NCI-H1930 (cell line): ENCODE data around the gene FBLN1.
"Not testable (repeated sequence)": the region's sequence is repeated elsewhere in the genome, so short reads cannot be mapped to it uniquely, and the experiment has no call there.

Source experiments
- DNase-seq, 2 experiments: peaks; one replicate each; lab custom pipeline; 2025; lab: John Stamatoyannopoulos, UW

FBLN1 gene

DNA sequence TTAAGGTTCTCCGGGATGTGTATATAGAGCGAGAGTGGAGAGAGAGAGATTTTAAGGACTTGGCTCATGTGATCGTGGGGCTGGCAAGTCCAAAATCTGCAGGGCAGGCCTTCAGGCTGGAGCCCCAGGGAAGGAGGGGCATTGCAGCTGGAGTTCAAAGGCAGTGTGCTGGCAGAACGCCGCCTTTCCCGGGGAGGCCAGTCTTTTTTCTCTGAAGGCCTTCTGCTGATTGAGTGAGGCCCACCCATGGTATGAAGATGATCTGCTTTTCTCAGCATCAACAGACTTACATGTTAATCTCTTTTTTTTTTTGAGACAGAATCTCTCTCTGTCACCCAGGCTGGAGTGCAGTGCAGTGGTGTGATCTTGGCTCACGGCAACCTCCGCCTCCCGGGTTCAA lies 25.4 kb downstream of the FBLN1 start:
- no peak for DNase-seq

DNA sequence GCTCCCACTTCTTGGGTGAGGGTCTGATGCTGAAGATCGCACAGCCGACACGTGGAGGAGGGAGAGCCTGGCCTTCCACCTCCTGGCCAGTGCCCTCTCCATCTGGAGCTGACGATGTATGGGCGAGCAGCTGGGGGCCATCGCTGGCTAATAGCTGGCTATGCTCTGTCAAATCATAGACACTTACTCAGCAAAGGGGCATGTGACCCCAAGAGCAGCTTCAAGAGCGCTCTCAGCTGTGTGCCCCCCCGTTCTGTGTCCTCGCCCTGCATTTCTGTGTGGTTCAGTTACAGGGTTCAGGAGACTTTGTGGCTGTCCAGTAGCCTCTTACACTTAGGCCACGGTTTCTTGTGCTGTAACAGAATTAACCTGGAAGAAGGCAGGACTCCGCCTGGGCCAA lies 26.4 kb downstream of the FBLN1 start:
- no peak for DNase-seq

DNA sequence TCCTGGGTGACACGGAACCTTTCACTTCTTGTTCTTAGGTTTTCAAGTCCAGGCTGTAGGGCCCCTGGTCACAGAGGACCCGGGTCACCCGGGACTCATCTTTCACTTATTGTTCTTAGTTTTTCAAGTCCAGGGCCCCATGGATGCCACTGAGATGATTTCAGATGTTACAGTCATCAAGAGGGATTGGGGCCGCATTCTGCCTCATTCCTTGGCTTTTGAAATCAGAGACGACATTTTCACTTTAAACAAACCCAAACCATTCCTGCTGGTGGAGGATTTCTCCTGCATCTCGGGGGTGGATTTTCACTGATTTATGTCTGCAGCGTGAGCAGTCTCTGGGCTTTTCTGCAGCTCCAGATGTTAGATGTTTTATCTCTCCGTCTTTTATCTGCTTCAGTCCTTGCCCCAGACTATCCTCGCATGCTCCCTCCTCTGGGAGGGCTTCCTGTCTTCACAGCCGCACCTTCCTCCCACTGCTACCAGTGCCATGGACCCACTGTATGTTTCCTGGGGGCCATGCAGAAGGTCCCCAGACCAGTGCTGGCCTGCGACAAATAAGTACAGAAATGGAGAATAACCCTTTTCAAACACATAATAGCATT lies 27.4 kb downstream of the FBLN1 start:
- no peak for DNase-seq

DNA sequence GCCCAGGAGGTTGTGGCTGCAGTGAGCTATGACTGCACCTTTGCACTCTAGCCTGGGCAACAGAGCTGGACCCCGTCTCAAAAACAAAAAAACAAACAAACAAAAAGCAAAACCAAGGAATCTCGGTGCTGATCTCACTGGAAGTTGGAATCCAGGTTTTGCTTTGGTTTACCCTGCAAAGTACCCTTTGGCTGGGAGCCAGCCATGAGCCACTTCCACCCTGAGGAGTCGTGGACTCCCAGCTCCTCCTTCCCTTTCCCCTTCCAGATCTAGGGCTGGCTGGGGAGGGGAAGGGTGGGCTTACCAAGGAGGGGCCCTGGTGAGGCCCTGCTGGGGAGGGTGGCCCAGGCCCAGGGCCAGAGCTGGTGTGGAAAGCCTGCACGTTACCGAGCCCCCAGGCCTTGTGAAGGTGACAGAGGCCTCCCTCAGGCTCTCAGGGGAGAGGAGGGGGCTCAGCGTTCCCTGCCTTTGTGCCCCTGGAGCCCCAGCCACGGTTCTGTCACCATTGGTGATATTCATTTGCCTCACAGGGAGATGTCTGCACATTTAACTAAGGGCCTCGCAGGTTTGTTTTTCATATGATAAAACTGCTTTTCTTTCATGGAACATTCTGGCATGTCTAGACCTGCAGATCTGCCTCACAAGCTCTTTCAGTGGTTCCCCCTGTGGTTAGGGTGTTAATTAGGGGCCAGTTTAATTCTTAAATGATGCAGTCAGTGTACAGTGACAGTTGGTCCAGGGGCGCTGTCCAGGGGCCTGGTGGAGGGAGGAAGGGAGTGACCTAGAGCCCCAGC lies 29.0 kb downstream of the FBLN1 start:
- no peak for DNase-seq

DNA sequence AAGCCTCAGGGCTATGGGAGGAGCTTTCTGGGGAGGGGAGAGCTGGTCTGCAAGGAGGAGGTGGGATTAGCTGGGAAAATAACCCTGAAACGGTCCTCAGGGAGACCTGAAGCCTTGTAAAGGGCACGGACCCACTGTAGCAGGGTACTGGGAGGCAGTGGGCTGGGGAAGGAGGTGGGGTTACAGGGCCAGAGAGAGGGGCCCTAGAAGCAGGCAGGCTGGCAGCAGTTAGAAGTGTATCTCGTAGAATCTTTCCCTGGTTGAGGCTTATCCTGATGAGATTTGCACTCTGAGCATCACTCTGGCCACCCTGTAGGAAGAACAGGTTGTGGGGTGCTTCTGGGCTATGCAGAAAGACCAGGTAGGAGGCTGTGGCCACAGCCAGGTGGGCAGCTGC lies 29.6 kb downstream of the FBLN1 start:
- no peak for DNase-seq

DNA sequence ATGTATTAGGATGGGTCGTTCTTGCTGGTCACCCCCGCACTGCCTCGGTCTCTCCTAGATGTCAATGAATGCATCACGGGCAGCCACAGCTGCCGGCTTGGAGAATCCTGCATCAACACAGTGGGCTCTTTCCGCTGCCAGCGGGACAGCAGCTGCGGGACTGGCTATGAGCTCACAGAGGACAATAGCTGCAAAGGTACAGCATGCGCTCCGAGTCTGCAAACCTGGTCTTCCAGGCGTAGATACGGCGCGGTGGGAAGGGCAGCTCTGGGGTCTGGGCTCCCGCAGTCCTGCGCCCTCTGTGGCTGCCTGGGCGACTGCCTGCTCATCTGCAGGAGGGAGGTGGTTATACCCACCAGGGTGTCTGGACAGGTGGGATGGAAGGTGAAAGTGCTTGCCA lies 31.0 kb downstream of the FBLN1 start:
- no peak for DNase-seq

DNA sequence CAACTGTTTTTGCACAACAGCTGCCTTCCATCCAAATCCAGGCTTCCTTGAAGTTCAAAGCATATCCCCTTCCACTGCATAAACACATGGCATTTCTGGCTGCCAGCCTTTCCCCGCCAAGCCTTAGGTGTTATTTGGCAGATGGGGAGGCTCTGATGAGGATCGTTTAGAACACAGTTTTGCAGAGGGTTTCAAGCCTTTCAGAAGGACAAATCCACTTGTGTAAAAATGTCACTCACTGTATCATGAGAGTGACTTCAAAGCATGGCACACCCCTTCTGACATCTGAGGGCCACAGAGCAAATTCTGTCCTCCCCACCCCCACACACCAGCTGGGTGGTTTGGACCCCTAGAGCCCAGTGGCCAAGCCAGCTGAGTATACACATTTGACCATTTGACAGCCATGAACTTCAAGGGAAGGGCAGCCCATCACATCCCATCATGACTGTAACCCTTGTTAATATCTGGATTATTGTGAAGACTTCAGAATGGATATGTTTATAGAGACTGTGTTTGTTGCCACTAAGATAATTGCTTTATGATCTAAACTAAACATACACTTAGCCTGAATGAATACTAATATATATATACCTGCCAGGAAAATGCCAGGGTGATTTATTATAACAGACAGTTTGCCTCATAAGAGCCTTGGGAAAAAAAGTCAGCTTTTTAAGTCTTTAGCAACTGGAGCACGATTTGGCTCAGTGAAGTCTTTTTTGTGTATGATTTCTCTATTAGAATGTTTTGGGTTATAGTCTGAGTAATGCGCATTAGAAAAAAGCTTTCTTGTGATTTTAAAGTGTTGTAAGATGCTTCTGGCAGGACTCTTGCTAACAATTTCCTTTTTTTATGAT lies 31.9 kb downstream of the FBLN1 start:
- DNase-seq = no peak

DNA sequence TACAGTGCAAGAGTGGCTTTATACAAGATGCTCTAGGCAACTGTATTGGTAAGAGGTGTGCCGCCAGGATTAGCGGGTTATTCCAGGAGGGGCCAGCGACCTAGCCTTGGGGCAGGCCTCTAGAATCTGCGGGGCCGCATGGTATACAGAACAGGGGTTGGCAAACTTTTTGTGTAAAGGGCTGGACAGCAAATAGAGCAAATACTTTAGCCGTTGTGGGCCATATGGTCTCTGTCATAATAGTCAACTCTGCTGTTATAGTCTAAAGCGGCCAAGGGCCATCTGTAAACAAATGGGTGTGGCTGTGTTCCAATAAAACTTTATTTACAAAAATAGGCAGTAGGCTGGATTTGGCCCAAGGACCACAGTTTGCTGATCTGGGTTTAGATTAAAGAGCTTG lies 32.6 kb downstream of the FBLN1 start:
- no peak for DNase-seq

DNA sequence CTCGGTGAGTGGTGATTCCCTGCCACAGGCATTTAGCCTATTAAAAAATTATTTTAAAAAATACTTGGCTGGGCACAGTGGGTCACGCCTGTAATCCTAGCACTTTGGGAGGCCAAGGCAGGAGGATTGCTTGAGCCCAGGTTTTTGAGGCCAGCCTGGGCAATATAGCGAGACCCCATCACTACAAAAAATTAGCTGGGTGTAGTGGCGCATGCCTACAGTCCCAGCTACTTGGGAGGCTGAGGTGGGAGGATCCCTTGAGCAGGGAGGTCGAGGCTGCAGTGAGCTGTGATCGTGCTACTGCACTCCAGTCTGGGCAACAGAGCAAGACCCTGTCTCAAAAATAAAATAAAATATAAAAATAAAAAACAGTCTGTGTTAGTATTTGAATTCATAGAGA lies 33.2 kb downstream of the FBLN1 start:
- not testable (repeated sequence) for DNase-seq

DNA sequence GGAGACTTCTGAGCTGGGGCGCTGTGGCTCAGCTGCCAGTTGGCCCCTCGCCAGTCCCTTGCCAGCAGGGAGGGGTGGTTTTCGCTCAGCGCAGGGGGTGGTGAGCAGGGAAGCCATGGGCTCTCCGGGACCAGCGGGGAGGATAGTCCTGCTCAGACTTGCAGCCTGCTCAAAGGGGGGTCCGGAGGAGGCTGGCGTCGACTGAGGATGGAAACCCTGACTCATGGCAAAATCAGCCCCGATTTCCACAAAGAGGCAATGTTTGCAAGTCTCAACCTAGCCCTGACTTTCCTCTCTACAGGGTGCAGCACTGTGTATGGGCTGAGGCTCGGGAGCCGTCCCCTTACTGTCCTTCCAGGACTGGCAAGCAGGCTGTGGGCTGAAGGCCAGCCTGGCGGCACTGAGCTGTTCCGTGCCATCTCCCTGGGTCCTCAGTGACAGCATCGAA lies 35.1 kb downstream of the FBLN1 start:
- DNase-seq = no peak

DNA sequence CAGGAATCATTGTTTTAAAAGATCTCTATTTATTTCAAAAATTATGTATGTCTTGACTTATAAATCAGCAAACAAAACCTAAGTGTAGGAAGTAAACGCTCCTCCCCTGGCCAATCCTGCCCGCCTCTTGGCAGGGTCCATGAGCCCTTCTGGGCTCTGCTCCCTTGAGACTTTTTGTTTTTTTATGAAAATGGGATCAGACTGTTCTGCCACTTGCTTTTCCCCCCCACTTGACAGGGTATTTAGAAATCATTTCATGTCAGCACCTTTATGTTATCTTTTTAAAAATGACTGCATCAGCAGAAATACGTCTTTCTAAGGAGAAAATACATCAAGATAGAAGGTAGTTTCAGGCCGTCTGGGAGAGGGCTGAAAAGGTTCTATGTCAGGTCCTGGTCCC lies 35.6 kb downstream of the FBLN1 start:
- DNase-seq = no peak

DNA sequence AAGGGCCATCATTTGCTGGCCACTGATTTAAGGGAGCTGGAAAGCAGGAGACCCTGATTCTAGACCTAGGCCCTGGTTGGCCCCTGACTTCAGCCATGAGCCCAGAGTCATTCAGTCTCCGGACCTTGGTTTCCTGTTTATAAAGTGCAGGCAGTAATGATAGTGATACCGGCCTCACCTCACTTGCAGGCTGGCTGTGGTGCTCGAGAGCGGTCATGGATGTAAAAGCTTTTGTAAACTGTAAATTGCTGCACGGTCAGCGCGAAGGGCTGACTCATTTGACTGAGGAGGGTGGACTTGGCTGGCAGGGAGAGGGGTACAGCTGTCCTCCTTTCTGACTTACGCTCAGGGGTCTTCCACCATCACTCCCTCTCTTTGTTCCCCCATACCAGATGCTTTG lies 37.4 kb downstream of the FBLN1 start:
- DNase-seq = no peak

DNA sequence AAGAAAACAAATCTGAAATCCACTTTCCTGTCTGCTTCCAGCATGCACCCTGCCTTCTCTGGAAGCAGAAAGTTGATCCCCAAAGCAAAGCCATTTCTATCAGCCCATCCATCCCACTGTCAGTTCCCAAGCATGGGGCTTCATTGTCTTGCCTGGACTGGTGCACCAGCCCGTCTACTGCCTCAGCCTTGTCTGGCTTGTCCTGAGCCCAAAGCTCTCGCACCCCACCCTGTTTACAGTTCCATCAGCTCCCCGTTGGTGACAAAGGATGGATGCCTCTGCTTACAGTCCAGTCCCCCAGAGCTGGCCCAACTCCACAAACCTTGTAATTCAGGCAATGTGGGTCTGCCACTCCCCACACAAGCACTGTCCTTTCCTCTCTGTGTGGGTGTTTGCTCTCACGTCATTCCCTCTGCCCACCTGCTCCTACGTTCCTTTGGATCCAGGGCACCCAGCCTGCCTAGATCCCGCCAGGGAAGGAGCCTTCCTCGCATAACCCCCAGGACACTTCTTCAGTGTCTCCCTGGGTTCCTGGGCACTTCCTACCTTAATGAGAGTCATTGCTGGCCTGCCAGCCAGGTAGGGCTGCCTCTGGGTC lies 38.8 kb downstream of the FBLN1 start:
- DNase-seq = no peak

DNA sequence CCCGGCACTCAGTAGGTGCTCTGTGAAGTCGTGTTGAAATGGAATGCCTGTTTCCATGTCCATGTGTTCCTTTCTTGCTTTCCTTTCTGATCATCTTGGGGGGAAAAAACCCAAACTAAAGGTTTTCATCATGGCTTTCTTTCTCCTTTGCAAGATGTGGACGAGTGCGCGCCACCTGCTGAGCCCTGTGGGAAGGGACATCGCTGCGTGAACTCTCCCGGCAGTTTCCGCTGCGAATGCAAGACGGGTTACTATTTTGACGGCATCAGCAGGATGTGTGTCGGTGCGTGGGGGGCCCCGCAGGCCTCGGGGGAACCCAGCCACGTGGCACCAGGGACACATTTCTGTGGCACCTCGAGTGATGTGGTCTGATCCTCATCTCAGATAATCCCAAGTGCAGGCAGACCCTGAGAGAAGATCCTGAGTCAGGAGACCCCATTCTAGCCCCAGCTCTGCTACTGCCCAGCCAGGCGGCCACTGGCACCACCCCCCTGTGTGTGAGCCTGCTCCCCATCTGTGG lies 39.4 kb downstream of the FBLN1 start:
- DNase-seq = no peak

DNA sequence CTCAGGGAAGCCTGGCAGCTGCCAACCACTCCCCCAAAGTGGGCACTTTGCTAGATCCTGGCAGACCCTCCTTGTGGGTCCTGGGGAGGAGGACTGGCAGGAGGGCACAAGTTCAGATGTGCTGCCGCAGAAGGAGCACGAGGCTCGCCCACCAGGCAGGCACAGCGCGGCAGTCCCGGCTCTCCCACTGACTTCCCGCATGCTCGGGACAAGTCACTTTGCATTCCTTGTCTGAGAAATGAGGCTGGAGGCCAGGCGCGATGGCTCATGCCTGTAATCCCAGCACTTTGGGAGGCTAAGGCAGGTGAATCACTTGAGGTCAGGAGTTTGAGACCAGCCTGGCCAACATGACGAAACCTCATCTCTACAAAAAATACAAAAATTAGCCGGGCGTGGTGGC lies 40.1 kb downstream of the FBLN1 start:
- DNase-seq = not testable (repeated sequence)

DNA sequence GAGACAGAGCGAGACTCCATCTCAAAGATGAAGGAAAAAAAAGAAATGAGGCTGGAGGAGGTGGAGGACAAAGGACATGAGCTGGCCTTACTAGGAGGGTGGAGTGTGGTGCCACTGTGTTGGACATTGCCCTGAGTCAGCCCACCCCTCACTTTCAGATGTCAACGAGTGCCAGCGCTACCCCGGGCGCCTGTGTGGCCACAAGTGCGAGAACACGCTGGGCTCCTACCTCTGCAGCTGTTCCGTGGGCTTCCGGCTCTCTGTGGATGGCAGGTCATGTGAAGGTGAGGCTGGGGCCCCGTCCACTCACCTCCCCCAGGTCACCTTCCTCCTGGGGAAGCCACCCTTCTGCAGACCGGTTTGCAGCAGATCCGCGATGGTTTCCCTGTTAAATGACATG lies 40.6 kb downstream of the FBLN1 start:
- DNase-seq = no peak

DNA sequence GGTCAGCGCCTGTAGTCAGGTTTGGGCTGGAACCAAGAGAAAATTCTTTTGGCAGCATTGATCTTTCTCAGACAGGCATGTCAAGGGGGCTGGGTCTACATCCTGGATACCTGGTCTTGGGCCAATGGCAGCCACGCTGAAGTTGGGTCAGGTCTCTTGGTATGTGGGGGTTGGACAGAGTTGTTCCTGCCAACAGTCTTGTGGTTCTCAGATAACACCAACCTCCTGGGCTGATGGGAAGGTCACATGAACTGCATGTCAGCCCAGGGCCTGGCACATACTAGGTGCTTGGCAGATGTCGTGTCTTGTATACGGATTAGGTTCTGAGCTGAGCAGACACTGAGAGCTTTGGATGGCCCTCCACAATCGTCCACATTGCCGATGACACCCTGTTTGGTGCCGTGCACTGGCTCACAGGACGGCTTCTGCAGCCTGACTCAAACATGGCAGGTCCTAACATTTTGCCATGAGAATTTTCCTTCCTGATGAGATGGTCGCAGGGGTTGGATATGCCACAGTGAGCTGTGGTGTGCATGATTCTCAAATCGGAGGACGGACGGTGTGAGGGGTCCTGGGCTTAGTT lies 42.0 kb downstream of the FBLN1 start:
- DNase-seq = no peak

DNA sequence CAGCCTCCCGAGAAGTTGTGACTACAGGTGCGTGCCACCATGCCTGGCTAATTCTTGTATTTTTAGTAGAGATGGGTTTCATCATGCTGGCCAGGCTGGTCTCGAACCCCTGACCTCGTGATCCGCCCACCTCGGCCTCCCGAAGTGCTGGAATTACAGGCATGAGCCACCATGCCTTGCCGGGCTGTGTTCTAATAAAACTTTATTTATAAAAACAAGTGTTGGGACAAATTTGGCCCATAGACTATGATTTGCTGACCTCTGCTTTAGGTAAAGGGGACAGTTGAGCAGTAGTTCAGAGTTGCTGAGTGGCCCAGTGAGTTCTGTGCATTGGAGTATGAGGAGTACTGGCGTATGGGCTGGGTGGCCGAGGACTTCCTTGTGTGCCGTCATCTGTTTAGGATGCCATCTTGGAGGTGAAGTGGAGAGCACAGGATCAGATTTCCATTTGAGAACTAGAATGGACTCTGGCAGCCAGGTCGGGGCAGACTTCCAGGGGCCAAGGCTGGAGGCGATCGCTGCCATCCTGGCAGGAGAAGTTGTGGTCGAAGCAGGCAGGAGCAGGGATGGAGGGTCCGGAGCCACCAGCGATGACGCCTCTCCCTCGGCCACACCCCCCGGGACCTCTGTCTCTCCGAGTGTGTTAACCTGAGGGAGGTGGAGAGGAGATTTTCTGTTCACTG lies 43.8 kb downstream of the FBLN1 start:
- no peak for DNase-seq

DNA sequence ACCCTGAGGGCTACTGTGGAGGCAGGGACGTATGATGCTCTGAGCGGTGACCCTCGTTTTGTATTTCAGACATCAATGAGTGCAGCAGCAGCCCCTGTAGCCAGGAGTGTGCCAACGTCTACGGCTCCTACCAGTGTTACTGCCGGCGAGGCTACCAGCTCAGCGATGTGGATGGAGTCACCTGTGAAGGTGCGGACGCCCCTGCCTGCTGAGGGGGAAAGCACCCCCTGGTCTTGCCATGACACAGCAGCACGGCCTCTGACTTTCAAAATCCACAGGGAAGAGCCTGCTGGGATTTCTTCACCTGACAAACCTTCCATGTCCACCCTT lies 44.3 kb downstream of the FBLN1 start:
- DNase-seq = no peak

DNA sequence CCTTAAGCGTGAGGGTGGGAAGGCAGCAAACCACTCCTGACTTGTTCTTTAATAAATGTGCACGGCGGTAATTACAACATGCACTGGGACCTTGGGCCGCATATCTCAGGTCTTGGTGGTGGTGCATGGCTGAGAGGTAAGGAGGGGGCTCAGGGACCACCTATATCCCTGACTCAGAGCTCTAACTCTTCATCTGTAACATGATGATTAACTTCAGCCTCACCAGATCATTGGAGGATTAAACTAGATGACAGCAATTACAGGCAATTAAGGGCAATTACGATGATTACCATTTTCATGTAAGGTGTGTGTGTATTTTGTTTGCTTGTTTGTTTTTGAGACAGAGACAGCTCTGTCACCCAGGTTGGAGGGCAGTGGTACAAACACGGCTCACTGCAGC lies 45.0 kb downstream of the FBLN1 start:
- no peak for DNase-seq

DNA sequence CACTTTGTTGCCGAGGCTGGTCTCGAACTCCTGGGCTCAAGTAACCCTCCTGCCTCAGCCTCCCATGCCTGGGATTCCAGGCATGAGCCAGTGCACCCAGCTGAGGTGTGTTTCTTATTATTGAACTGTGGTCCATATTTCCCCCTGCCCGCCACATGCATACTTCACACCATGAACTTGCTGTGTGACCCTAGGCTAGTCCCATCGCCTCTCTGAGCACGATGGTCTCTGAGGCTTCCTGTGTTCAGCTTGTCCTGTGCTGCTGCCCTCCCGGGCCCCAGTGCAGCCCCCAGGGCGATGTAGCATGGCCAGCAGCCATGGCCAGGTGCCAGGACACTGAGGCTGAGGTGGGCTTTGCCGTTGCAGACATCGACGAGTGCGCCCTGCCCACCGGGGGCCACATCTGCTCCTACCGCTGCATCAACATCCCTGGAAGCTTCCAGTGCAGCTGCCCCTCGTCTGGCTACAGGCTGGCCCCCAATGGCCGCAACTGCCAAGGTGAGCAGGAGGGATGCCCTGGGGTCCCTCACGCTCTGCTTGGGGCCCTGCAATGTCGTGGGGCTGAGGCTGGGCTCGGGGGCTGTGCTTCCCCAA lies 45.7 kb downstream of the FBLN1 start:
- no peak for DNase-seq
